ENCODE measurements around the gene TFDP1.

Gene TFDP1

DNA sequence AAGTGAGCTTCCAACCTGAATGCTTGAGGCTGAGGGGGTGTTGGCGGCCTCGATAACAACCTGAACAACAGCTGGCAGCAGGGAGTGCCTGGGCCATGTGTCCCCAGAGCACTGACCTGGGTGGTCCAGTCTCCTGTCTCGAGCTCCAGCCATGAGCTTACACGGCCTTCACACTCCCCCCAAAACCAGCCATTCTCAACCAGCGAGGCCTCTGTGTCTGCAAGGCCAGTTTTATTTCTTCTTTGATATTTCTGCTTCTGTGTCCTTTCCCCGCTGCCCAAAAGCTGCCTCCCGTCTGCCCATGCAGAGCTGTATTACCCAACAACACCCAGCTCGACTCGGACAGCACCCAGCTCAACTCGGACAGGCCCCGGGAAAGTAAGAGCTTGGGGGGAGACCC, 32.5 kb upstream of the TFDP1 start:
- TF ChIP-seq, protein P1, sequence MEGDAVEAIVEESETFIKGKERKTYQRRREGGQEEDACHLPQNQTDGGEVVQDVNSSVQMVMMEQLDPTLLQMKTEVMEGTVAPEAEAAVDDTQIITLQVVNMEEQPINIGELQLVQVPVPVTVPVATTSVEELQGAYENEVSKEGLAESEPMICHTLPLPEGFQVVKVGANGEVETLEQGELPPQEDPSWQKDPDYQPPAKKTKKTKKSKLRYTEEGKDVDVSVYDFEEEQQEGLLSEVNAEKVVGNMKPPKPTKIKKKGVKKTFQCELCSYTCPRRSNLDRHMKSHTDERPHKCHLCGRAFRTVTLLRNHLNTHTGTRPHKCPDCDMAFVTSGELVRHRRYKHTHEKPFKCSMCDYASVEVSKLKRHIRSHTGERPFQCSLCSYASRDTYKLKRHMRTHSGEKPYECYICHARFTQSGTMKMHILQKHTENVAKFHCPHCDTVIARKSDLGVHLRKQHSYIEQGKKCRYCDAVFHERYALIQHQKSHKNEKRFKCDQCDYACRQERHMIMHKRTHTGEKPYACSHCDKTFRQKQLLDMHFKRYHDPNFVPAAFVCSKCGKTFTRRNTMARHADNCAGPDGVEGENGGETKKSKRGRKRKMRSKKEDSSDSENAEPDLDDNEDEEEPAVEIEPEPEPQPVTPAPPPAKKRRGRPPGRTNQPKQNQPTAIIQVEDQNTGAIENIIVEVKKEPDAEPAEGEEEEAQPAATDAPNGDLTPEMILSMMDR (IDR thresholded peaks at IDR 0.05; ENCODE audit: unreplicated experiment in 3 of 3), result no peak
- peaks cover 22% of the 10 kb centered on the region for H3K36me3 Mint-ChIP-seq (ENCODE audit: low read depth)
- H3K27ac Mint-ChIP-seq, result no peak overlapping the region
- peaks cover 23% of the 10 kb centered on the region for H3K4me1 Mint-ChIP-seq
- no peaks in the 10 kb centered on the region for H3K27me3 Mint-ChIP-seq (ENCODE audit: low read depth)
- H3K4me3 Mint-ChIP-seq, result no peak overlapping the region
- H3K9me3 Mint-ChIP-seq, result no peaks in the 10 kb centered on the region

- peaks cover 15% of the 10 kb centered on the region for H3K4me1 Mint-ChIP-seq
- no peak overlapping the region for H3K4me3 Mint-ChIP-seq
- no peaks in the 10 kb centered on the region for H3K27me3 Mint-ChIP-seq (ENCODE audit: low read depth)
- TF ChIP-seq, protein P1 (IDR thresholded peaks at IDR 0.05; ENCODE audit: unreplicated experiment in 3 of 3), result no peak
- peak overlapping the region in 1 of 3 experiments; percentile 37 for H3K27ac Mint-ChIP-seq
- no peaks in the 10 kb centered on the region for H3K9me3 Mint-ChIP-seq
- H3K36me3 Mint-ChIP-seq (ENCODE audit: low read depth), result peaks cover 22% of the 10 kb centered on the region
Observed at GRCh38 chr13:113552786-113553434, 31.6 kb upstream of the TFDP1 start.

GRCh38 chr13:113553511-113554332, 30.8 kb upstream of the TFDP1 start:
- H3K9me3 Mint-ChIP-seq, result no peaks in the 10 kb centered on the region
- no peak overlapping the region for H3K4me3 Mint-ChIP-seq
- TF ChIP-seq, protein P1 (IDR thresholded peaks at IDR 0.05; ENCODE audit: unreplicated experiment in 3 of 3), result no peak
- no peak overlapping the region for H3K27ac Mint-ChIP-seq
- H3K27me3 Mint-ChIP-seq (ENCODE audit: low read depth), result no peaks in the 10 kb centered on the region
- H3K36me3 Mint-ChIP-seq (ENCODE audit: low read depth), result peaks cover 22% of the 10 kb centered on the region
- H3K4me1 Mint-ChIP-seq, result peaks cover 9% of the 10 kb centered on the region

- peaks cover 7% of the 10 kb centered on the region for H3K4me1 Mint-ChIP-seq
- H3K4me3 Mint-ChIP-seq, result no peak overlapping the region
- H3K27ac Mint-ChIP-seq, result no peak overlapping the region
- TF ChIP-seq, protein P1 (IDR thresholded peaks at IDR 0.05; ENCODE audit: unreplicated experiment in 3 of 3), result no peak
- peaks cover 20% of the 10 kb centered on the region for H3K36me3 Mint-ChIP-seq (ENCODE audit: low read depth)
- no peaks in the 10 kb centered on the region for H3K27me3 Mint-ChIP-seq (ENCODE audit: low read depth)
- no peaks in the 10 kb centered on the region for H3K9me3 Mint-ChIP-seq
Observed at GRCh38 chr13:113554333-113554700, 30.2 kb upstream of the TFDP1 start.

GRCh38 chr13:113555141-113555540, 29.4 kb upstream of the TFDP1 start:
- H3K4me1 Mint-ChIP-seq, result peaks cover 5% of the 10 kb centered on the region
- H3K4me3 Mint-ChIP-seq, result no peak overlapping the region
- no peak overlapping the region for H3K27ac Mint-ChIP-seq
- TF ChIP-seq, protein P1 (IDR thresholded peaks at IDR 0.05; ENCODE audit: unreplicated experiment in 3 of 3), result no peak
- no peaks in the 10 kb centered on the region for H3K9me3 Mint-ChIP-seq
- H3K27me3 Mint-ChIP-seq (ENCODE audit: low read depth), result no peaks in the 10 kb centered on the region
- peaks cover 17% of the 10 kb centered on the region for H3K36me3 Mint-ChIP-seq (ENCODE audit: low read depth)

Measured in nephron (organoid).